ENCODE data around the gene NHLRC4. TPM values are rescaled to one million over a fixed set of nuclear protein-coding genes. Genes with fewer than 3 reads are reported as not detected.

NHLRC4 gene
- total and polyA plus RNA-seq, 2 of the 4 experiments (the other 2 are of a cell fraction), result 0.72 to 0.84 TPM

DNA sequence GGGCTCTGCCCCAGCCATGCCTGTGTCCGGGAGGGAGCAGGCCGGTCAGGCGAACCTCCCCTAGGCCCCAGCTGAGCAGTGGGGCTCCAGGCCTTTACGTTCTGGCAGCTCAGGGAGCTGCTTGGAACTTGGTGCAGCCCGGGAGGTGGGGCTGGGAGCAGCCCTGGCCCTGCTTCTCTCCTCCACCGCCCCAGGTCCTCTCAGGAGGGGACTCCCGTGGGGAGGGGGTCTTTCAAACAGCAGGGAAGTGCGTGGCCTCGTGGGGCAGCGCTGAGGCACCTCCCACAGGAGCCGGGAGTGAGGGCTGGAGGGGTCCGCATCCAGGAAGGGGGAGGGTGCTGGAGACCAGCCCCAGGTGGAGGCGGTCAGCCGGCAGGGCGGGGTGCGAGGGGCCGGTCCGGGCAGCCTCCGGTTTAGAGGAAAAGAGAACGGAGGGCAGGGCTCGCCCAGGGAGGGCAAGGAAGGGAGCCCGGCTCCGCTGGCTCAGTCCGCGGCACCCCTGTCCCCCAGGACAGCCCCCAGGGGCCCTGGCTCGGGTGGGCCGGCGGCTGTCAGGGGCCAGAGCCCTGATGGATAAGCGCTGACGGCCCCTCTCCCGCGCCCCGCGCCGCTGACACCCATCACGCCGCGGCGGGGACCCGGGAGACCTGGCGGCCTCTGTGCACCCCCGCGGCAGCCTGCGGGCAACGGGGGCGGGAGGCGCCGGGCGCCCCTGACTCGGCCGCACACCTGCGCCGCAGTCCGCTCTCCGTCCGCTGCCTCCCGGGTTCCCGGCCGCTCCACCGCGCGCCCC is 7.2 kb upstream of the NHLRC4 start (continued):
- TF ChIP-seq BHLHE40 (IDR thresholded peaks at IDR 0.05; ENCODE audit: low read depth, low read length), result no peak

DNA sequence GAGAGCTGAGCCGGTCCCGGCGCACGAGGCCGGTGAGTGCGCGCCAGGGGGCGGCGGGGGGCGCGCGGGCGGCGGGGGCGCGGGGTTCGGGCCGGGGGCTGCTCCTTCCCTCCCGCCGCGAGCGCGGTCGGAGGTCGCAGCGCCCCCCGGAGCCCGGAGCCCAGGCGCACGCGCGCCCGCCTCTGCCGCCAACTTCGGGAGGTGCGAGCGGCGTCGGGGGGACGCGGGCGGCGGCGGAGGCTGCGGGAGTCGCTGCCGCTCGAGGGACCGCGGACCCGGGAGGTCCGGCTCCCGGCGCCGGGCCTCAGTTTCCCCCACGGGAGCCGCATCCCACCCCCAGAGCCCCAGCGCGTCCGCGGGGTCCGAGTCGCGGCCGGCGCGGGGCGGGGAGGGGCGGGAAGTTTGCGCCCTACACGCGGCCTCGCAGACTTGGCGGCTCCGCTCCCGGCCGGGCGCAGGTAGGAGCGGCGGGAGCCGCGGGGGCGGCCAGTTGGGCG is 6.6 kb upstream of the NHLRC4 start, which contains the start of gene PRR35:
TSS of gene PRR35 (plus strand) at position 191 of the 497 bp plus-strand sequence. CDS start 2,901 bp downstream, outside the sequence.
- no peak within 1 kb of the TSS for H3K56ac ChIP-seq (ENCODE audit: extremely low read depth, insufficient read depth, low read length)
- no peak within 1 kb of the TSS for H3K18ac ChIP-seq (ENCODE audit: low read depth, low read length)
- H3K27ac ChIP-seq (ENCODE audit: insufficient read depth, low read length), result no peak within 1 kb of the TSS
- TF ChIP-seq RCOR1 (IDR thresholded peaks at IDR 0.05; ENCODE audit: insufficient replicate concordance, low read length) (no peak), MAFK (IDR thresholded peaks at IDR 0.05; ENCODE audit: low read depth, low read length) (no peak), CEBPB (IDR thresholded peaks at IDR 0.05; ENCODE audit: low read depth, low read length) (no peak)
- TF ChIP-seq, protein P1, sequence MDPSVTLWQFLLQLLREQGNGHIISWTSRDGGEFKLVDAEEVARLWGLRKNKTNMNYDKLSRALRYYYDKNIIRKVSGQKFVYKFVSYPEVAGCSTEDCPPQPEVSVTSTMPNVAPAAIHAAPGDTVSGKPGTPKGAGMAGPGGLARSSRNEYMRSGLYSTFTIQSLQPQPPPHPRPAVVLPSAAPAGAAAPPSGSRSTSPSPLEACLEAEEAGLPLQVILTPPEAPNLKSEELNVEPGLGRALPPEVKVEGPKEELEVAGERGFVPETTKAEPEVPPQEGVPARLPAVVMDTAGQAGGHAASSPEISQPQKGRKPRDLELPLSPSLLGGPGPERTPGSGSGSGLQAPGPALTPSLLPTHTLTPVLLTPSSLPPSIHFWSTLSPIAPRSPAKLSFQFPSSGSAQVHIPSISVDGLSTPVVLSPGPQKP (IDR thresholded peaks at IDR 0.05; ENCODE audit: borderline replicate concordance, low read depth, low read length), result no peak
- TF ChIP-seq, protein P2, sequence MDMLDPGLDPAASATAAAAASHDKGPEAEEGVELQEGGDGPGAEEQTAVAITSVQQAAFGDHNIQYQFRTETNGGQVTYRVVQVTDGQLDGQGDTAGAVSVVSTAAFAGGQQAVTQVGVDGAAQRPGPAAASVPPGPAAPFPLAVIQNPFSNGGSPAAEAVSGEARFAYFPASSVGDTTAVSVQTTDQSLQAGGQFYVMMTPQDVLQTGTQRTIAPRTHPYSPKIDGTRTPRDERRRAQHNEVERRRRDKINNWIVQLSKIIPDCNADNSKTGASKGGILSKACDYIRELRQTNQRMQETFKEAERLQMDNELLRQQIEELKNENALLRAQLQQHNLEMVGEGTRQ (IDR thresholded peaks at IDR 0.05; ENCODE audit: low read depth, low read length), result no peak
- no peaks in the 10 kb centered on the region for H3K4me1 ChIP-seq (ENCODE audit: control insufficient read depth, insufficient read depth, low read length)
- H3K9me1 ChIP-seq (ENCODE audit: insufficient read depth, low read length), result no peaks in the 10 kb centered on the region; the same call in 1 of the 2 replicates
- in situ Hi-C loops (cut with MboI; ENCODE audit: low sequenced_read_pairs), result no loop called here
- no peaks in the 10 kb centered on the region for H3K36me3 ChIP-seq (ENCODE audit: control insufficient read depth, insufficient read depth, low read length)
- ATAC-seq (ENCODE audit: low read depth) (no peak), DNase-seq (no peak)
- dilution Hi-C loops (cut with HindIII; ENCODE audit: low sequenced_read_pairs, unreplicated experiment), result no loop called here
- no peak within 1 kb of the TSS for H4K5ac ChIP-seq (ENCODE audit: low read depth, low read length)
- H2AFZ ChIP-seq (replicated peaks; ENCODE audit: low read length, poor library complexity), result no peak within 1 kb of the TSS
- no peak within 1 kb of the TSS for H2BK15ac ChIP-seq (ENCODE audit: low read depth, low read length)
- POLR2A ChIA-PET (ENCODE audit: unreplicated experiment), result no interaction called here
- no peak within 1 kb of the TSS for H3K4ac ChIP-seq (ENCODE audit: low read depth, low read length)
- no peak within 1 kb of the TSS for H3K23ac ChIP-seq (ENCODE audit: low read depth, low read length)
- peaks cover 48% of the 10 kb centered on the region for H3K27me3 ChIP-seq (ENCODE audit: control insufficient read depth, insufficient read depth, low read length)
- H2BK5ac ChIP-seq (ENCODE audit: low read depth, low read length, poor library complexity, severe bottlenecking), result no peak within 1 kb of the TSS
- no peak within 1 kb of the TSS for H4K8ac ChIP-seq (ENCODE audit: low read depth in 2 of 2, low read length in 2 of 2)
- no peak within 1 kb of the TSS for H4K91ac ChIP-seq (ENCODE audit: insufficient read depth, low read depth, low read length)
- 1% methylated on average over 38 of the region's 84 CpGs; no CpG with 5 or more reads in 1 of the 2 experiments for WGBS, 2 experiments (ENCODE audit: extremely low coverage in 2 of 2, insufficient read length in 1 of 2)
- H3K4me3 ChIP-seq (ENCODE audit: insufficient read depth, low read depth, low read length), result no peak within 1 kb of the TSS
- intact Hi-C loops (cut with micrococcal nuclease), result no loop called here
- H3K9ac ChIP-seq (ENCODE audit: low read depth, low read length), result no peak within 1 kb of the TSS
- H3K9me3 ChIP-seq (ENCODE audit: control insufficient read depth, insufficient read depth, low read length), result no peaks in the 10 kb centered on the region
- BruUV-seq (replicated peaks), result no TSS peak
- H3K79me1 ChIP-seq (ENCODE audit: low read depth in 1 of 2, low read length in 2 of 2), result no peaks in the 10 kb centered on the region
- H3K14ac ChIP-seq (replicated peaks; ENCODE audit: low read depth, low read length), result no peak within 1 kb of the TSS
- no peak within 1 kb of the TSS for H2AK9ac ChIP-seq (replicated peaks; ENCODE audit: low read depth, low read length, poor library complexity)
- H2AK5ac ChIP-seq (ENCODE audit: low read depth, low read length), result no peak within 1 kb of the TSS
- H3K4me2 ChIP-seq (ENCODE audit: low read depth, low read length), result no peak within 1 kb of the TSS
- no peak within 1 kb of the TSS for H2BK120ac ChIP-seq (ENCODE audit: low read depth, low read length)
- H4K20me1 ChIP-seq (ENCODE audit: insufficient read depth, low read length), result peaks cover 6% of the 10 kb centered on the region; the same call in 1 of the 2 replicates
- CTCF ChIA-PET, result no interaction called here
- no peak within 1 kb of the TSS for H2BK20ac ChIP-seq (ENCODE audit: low read depth, low read length)
